Activated CD4-positive, alpha-beta T cell treated with anti-CD3 and anti-CD28 coated beads for 4 hours (primary cell): ENCODE results near the gene DAB1.

Experiments used
- DNase-seq, 2 donors: peaks; one replicate each; pipeline ENCODE4 v3.0.0-alpha.2; 2020

The DAB1 gene

GRCh38 chr1:57311006-57311405, 112.9 kb downstream of the DAB1 start:
- DNase-seq, result no peak

- DNase-seq, result no peak
Observed at GRCh38 chr1:57309630-57310029, 114.2 kb downstream of the DAB1 start.

DNA sequence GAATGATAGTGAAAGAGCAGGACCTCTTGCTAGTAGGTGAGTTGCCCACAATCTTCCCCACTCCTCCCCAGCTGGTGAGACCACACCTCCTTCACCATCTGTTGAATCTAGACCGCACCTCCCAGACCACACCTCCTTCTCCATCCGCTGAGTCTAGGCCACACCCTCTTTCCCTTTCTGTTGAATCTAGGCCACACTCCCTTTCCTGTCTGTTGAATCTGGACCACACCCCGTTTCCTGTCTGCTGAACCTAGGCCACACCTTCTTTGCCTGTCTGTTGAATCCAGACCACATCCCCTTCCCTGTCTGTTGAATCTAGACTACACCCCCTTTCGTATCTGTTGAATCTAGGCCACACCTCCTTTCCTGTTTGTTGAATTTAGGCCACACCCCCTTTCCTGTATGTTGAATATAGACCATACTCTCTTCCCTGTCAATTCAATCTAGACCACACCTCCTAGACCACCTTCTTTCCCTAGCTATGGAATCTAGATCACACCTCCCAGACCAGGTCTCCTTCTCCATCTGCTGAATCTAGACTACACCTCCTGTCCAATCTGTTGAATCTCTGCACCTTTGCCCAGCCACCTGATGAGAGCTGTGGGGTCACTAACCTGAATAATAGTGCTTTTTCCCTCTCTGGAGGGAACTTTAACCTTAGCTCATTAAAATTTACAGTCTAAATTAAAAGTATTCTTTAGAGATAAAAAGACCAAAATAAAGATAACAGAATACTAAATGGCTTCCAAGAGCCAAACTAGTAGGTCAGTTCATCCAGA, 116.3 kb downstream of the DAB1 start:
- peak; percentile 34 to 39 for DNase-seq

DNA sequence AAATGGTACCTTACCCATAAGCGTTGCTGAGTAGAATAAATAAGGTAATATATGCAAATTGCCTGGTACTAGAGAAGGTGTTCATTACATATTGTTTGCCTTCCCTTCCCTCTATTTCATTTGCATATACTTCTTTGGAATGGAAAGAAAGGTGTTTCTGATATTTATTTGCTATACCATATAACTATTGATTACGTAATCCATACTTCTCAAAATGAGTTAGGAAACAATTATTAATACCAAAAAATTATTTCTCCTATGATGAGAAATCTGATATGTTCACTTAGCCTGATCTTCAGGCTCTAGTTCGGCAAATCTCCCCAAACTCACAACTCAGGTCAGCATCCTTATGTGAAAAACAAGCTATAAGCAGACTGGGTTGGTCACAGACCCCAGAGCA, 119.3 kb downstream of the DAB1 start:
- DNase-seq, result no peak

DNA sequence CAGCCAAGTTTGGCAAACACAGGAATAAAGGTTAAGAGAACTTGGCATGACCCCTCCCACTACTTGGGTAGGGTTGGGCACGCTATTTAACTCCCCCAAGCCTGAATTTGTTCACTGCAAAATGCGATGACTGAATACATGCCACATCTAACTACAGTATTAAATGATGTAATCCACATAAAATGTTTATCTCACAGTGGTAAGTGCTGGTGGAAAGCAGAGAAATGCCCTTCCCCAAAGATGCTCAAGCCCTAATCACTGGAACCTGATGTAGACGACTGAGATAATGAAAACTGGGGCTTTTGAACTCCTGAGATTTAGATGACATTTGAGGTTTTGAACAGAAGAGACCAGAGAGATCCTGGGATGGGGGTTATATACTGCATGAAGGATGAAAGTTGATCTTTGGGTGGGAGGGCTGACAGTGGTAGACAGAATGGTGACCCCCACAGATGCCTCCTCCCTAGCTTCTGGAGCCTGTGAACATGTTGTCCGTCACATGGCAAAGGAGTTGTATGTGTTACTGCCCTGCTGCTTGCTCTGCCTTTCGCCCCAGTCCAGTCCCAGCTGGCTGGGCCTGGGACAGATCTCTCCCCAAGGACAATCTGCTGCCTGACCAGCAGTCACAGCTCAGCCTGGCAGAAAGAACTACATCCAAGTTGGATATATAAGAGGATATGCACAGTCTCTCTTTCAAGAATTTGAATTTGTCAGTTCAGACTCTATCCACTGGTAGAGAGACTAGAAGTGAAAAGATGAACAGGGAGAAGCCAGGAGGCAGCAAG, 120.9 kb downstream of the DAB1 start:
- DNase-seq, result no peak

DNA sequence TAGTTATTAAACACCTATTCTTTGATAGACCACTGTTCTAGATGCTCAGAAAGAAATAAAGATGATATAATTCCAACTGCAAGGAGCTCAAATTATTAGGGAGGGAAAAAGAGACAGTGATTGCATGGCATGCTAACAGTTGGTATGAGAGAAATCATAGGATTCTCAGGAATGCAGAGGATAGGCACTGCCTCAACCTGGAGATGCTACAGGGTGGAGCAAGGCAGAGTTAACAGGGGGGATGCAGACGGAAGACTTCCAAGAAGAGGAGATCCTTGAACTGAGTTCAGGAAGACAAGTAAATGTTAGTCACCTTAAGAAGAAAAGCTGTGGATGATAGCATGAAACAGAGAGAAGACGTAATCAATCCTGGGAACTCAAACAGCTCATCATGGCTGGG, 123.7 kb downstream of the DAB1 start:
- DNase-seq, result no peak

GRCh38 chr1:57296726-57297250, 127.1 kb downstream of the DAB1 start:
- no peak for DNase-seq

DNA sequence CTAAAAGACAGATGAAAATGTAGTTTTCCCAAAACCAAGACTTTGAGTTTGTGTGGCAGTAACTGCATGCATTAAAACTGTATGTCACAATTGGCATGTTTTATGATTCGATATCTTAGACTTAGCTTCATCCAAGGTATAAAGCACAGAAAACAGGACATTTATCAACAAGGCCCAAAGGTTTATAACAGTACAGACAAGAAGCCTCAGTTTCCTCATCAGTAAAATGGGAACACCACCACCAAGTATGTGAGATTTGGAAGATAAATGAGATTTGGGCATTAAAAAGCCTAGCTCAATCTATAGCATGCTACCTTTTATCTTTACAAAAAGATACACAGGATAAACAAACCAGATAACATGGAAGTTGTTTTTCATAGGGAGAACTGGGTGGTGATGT, 128.5 kb downstream of the DAB1 start:
- no peak for DNase-seq

- no peak for DNase-seq
Observed at GRCh38 chr1:57294177-57294576, 129.7 kb downstream of the DAB1 start.

DNA sequence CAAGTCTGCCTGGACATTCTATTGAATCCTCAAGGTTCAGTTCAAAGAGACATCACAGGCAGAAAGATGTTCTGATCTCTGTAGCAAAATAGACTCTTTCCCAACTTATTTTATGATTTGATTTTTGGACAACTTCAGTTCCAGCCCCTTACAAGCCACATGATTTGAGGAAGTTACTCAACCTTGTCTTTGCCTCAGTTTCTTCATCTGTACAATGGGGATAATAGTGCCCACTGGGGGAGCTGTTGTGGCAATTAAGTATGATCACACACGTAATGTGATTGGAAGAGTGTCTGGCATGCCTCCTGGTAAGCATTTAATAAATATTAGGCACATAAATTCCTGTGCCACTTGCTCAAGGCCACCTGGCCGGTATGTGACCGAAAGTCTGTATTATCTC, 130.6 kb downstream of the DAB1 start:
- no peak for DNase-seq

GRCh38 chr1:57289781-57290180, 134.1 kb downstream of the DAB1 start:
- DNase-seq, result no peak

DNA sequence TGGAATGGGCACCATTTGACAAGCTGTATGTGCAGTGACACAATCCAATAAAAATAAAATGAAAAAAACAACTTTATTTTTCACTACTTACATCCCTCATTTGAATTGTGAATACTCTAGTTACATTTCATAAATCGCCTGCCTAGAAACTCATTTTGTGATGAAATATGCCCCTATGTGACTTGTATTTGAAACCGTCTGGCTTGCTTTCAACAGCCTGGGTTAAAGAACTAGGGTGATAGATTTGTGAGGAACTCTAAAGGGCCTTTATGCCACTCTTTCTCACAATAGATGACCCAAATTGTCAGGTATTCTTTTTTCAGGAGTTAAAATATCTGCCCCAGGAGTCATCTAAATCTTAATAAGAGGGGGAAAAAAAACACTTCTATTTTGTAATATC, 137.9 kb downstream of the DAB1 start:
- no peak for DNase-seq

DNA sequence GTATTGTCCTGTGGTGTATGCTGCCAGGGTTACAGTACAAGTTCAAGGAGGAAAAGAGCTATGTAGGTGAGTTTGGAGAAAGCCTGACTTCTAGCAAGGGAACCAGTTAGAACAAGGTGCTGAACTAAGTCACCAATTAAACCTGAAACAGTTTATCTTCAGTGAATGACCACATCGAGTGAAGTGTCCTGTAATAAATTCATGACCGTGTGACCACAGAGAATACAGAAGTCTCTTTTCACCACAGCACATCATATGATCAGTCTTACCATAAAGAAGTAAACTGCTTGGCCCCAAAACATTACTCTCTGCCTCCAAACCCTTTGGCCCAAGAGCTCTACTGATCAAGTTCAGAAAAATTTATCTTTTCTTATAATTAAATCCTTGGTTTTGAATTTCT, 141.4 kb downstream of the DAB1 start:
- DNase-seq, result no peak

GRCh38 chr1:57281324-57281723, 142.5 kb downstream of the DAB1 start:
- DNase-seq, result no peak

- no peak for DNase-seq
Observed at GRCh38 chr1:57279909-57280666, 143.8 kb downstream of the DAB1 start.

DNA sequence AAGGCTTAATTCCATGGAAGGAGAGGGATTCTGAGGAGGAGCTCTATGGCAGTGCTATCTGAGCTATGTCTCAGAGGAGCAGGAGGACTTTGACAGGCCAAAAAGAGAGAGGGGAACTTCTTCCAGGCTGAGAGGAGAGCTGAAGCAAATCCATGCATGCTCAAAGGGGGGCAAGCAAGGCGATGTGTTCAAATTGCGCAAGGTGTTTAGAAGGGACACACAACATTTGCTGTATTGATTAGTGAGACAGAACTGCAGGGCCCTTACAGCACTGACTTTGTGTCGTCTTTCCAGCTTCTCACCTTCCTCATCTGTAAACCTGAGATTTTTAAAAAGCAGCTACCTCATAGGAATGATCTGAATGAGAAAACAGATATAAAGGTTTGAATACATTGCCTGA, 145.3 kb downstream of the DAB1 start:
- no peak for DNase-seq

DNA sequence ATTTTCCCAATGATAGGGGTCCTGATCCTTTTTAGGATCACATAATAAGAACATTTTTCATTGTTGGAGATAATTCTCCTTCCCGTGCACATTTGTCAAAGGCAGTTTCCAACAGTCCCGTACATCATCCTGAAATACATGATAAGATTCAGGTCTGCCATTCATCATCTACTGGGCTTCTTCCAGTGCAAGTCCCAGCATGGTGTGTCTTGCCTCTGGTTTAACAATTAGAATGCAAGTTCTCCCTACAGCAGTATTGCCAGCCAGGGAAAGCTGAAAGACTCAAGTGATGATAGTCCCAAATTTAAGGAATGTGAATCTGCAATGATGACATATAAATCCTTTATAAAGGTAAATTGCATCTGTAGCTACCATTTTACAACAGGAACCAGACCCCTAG, 146.2 kb downstream of the DAB1 start:
- no peak for DNase-seq

DNA sequence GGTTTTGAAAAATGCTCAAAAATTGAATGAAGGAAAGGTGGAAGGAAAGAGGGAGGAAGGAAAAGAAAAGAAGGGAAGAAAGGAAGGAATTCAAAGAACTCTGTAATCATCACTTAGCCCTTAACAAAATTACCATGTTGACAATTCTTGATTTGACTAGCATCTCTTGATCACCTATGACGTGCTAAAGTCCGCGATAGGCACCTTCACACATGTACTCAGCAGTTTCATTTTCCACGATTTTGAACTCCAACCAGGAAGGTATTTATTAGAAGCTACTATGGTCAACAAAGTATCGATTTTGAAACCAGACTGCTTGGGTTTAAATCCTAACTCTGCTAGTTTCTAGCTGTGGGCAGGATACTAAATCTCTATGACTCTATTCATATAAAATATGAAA, 146.9 kb downstream of the DAB1 start:
- DNase-seq, result no peak

- no peak for DNase-seq
Observed at GRCh38 chr1:57272601-57273000, 151.3 kb downstream of the DAB1 start.

DNA sequence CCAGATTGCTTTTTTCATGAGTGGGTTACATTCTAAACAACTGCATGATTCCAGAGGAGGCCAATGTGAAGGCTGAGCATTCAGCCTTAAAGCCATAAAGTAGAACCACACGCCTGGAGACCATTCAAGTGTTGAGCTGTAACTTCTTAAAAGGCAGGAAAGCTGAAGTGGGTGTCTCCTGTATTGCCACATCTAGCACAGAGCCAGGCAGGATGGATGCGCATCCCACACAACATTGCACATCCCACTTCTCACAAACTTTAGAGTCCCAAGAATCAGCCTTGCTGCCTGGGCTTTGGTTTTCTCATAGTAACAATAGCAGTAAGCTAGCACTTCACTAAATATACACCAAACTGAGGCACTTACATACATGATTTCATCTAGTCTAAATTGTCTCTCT, 151.7 kb downstream of the DAB1 start:
- no peak for DNase-seq

GRCh38 chr1:57270927-57271698, 152.7 kb downstream of the DAB1 start:
- no peak for DNase-seq

- no peak for DNase-seq
Observed at GRCh38 chr1:57269630-57270225, 154.1 kb downstream of the DAB1 start.
